HEK293 (cell line): Measurements from ENCODE around the gene PKD2L1.

Source experiments
- BCL11A ChIP-seq: fragments of 450-650 bp; formaldehyde crosslinking; IDR thresholded peaks from 2 replicates; pipeline ENCODE4 v1.5.1; 2016; ENCODE audit warnings: low read depth, missing biosample characterization, missing genetic modification characterization
- GLIS1 ChIP-seq: fragments of 450-650 bp; formaldehyde crosslinking; IDR thresholded peaks from 2 replicates; pipeline ENCODE4 v1.5.1; 2016; ENCODE audit warnings: missing biosample characterization, missing genetic modification characterization
- GLIS2 ChIP-seq: fragments of 450-650 bp; formaldehyde crosslinking; IDR thresholded peaks from 2 replicates; pipeline ENCODE4 v1.5.1; 2016; ENCODE audit warnings: missing biosample characterization, missing genetic modification characterization
- MEIS1 ChIP-seq: sonication (generic); formaldehyde crosslinking; IDR thresholded peaks from 2 replicates; pipeline ENCODE4 v1.8.1; 2022; ENCODE audit warnings: missing genetic modification reagents, mild to moderate bottlenecking, borderline replicate concordance
- SETDB1 ChIP-seq: IDR thresholded peaks from one replicate; pipeline ENCODE4 v1.6.1; 2017; ENCODE audit warnings: mild to moderate bottlenecking, low read length, moderate library complexity, mixed read lengths; ENCODE audit not compliant: insufficient read length
- SP2 ChIP-seq: fragments of 450-650 bp; formaldehyde crosslinking; IDR thresholded peaks from 2 replicates; pipeline ENCODE4 v1.5.1; 2016; ENCODE audit warnings: missing biosample characterization, missing genetic modification characterization
- TCF7L2 ChIP-seq: IDR thresholded peaks from 2 replicates; pipeline ENCODE4 v1.6.1; 2011; ENCODE audit warnings: low read depth, mild to moderate bottlenecking, inconsistent platforms, low read length, moderate library complexity, borderline replicate concordance
- TRIM28 ChIP-seq: IDR thresholded peaks from 2 replicates; pipeline ENCODE4 v1.6.1; 2011; ENCODE audit warnings: low read length, control low read depth, borderline replicate concordance
- WT1 ChIP-seq: fragments of 450-650 bp; formaldehyde crosslinking; IDR thresholded peaks from 2 replicates; pipeline ENCODE4 v1.5.1; 2016; ENCODE audit warnings: missing biosample characterization, missing genetic modification characterization
- ZBTB48 ChIP-seq: fragments of 450-650 bp; formaldehyde crosslinking; IDR thresholded peaks from 2 replicates; pipeline ENCODE4 v1.5.1; 2016; ENCODE audit warnings: missing biosample characterization, missing genetic modification characterization
- ZEB2 ChIP-seq: fragments of 450-650 bp; formaldehyde crosslinking; IDR thresholded peaks from 2 replicates; pipeline ENCODE4 v1.5.1; 2016; ENCODE audit warnings: missing biosample characterization, missing genetic modification characterization
- ZNF174 ChIP-seq: fragments of 450-650 bp; formaldehyde crosslinking; IDR thresholded peaks from 2 replicates; pipeline ENCODE4 v1.5.0; 2017; ENCODE audit warnings: missing biosample characterization, mild to moderate bottlenecking, missing genetic modification characterization
- ZNF175 ChIP-seq: fragments of 450-650 bp; formaldehyde crosslinking; IDR thresholded peaks from 2 replicates; pipeline ENCODE4 v1.5.1; 2016; ENCODE audit warnings: missing biosample characterization, missing genetic modification characterization
- ZNF239 ChIP-seq: fragments of 450-650 bp; formaldehyde crosslinking; IDR thresholded peaks from 2 replicates; pipeline ENCODE4 v1.5.1; 2016; ENCODE audit warnings: missing biosample characterization, missing genetic modification characterization
- ZNF266 ChIP-seq: fragments of 450-650 bp; formaldehyde crosslinking; IDR thresholded peaks from 2 replicates; pipeline ENCODE4 v1.5.1; 2016; ENCODE audit warnings: missing biosample characterization, missing genetic modification characterization, low read depth
- ZNF354C ChIP-seq: fragments of 450-650 bp; formaldehyde crosslinking; IDR thresholded peaks from 2 replicates; pipeline ENCODE4 v1.5.1; 2016; ENCODE audit warnings: missing biosample characterization, missing genetic modification characterization, low read depth, borderline replicate concordance
- ZNF37A ChIP-seq: fragments of 450-650 bp; IDR thresholded peaks from 2 replicates; pipeline ENCODE4 v1.5.1; 2018; ENCODE audit warnings: missing biosample characterization, missing genetic modification characterization
- ZNF404 ChIP-seq: fragments of 450-650 bp; formaldehyde crosslinking; IDR thresholded peaks from 2 replicates; pipeline ENCODE4 v1.5.1; 2017; ENCODE audit warnings: missing biosample characterization, missing genetic modification characterization
- ZNF548 ChIP-seq: fragments of 450-650 bp; formaldehyde crosslinking; IDR thresholded peaks from 2 replicates; pipeline ENCODE4 v1.5.1; 2016; ENCODE audit warnings: missing biosample characterization, missing genetic modification characterization
- ZNF596 ChIP-seq: fragments of 450-650 bp; IDR thresholded peaks from 2 replicates; pipeline ENCODE4 v1.5.0; 2018; ENCODE audit warnings: missing biosample characterization, mild to moderate bottlenecking, missing genetic modification characterization, moderate library complexity
- ZNF629 ChIP-seq: fragments of 450-650 bp; formaldehyde crosslinking; IDR thresholded peaks from 2 replicates; pipeline ENCODE4 v1.5.1; 2017; ENCODE audit warnings: missing biosample characterization, missing genetic modification characterization
- ZNF837 ChIP-seq: fragments of 450-650 bp; formaldehyde crosslinking; IDR thresholded peaks from 2 replicates; pipeline ENCODE4 v1.5.1; 2016; ENCODE audit warnings: missing biosample characterization, missing genetic modification characterization
- ZSCAN30 ChIP-seq: fragments of 450-650 bp; IDR thresholded peaks from 2 replicates; pipeline ENCODE4 v1.5.1; 2018; ENCODE audit warnings: missing biosample characterization, mild to moderate bottlenecking, missing genetic modification characterization, moderate library complexity
- TF ChIP-seq, protein P1 (sequence below): fragments of 450-650 bp; formaldehyde crosslinking; IDR thresholded peaks from 2 replicates; pipeline ENCODE4 v1.5.1; 2016; ENCODE audit warnings: missing biosample characterization, missing genetic modification characterization
- TF ChIP-seq, protein P2 (sequence below): fragments of 450-650 bp; formaldehyde crosslinking; IDR thresholded peaks from 2 replicates; pipeline ENCODE4 v1.5.1; 2016; ENCODE audit warnings: missing biosample characterization, missing genetic modification characterization
- TF ChIP-seq, protein P3 (sequence below): fragments of 450-650 bp; formaldehyde crosslinking; IDR thresholded peaks from 2 replicates; pipeline ENCODE4 v1.5.1; 2016; ENCODE audit warnings: missing biosample characterization, missing genetic modification characterization
- TF ChIP-seq, protein P4 (sequence below): fragments of 450-650 bp; formaldehyde crosslinking; conservative IDR thresholded peaks from 2 replicates; pipeline ENCODE4 v1.5.1; 2016; ENCODE audit warnings: low read depth, missing biosample characterization, missing genetic modification characterization
- TF ChIP-seq, protein P5 (sequence below): fragments of 450-650 bp; IDR thresholded peaks from 2 replicates; pipeline ENCODE4 v1.5.1; 2018; ENCODE audit warnings: missing biosample characterization, missing genetic modification characterization

Gene PKD2L1

DNA sequence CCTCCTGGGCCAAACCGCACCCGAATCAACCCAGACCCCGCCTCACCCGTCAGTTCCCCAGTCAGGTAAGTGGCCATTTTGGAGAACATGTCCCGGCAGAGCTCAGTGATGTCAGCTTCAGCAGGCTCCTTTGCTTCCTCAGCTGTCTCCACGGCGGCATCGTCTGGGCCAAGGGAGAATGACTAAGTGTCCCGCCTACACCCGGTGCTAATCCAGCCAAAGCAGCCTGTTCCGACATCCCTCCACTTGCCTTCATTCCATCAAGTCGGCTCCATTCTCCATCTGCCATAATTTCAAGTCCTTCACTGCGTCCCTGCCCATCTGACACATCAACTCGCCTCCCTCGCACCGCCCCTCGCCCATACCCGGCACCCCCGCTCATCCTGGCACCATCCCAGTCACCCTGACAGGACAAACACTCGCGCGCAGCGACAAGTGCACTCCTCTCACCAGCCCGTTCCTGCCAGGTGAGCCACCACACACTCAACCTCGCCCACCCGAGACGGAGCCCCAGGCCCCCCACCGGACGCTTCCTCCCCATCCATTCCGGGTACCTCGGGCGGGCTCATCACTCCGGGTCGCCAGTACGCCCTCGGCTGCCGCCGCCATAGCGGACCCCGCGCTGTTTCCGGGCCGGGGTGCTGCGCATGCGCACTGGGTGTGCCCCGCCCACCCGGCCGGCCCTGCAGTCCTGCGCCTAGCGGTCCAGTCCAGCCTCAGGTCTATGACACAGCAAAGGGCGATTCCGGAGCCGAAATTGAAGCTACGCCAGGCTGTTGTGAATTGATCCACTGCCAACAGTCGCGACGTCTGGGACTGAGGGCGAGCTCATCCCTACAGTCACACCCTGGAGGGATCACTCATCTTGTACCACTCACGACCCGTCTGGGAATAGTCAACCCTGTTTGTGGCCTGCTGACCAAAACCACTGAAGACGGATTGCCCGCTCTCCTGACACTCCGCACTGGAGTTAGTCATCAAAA is 43.7 kb downstream of the PKD2L1 start, which contains the start of gene BLOC1S2 (continued):
- TF ChIP-seq SP2 (tag by site-specific recombination) (peak; percentile 84), ZSCAN30 (peak; percentile 71), ZNF174 (tag by site-specific recombination) (no peak), ZNF548 (tag by site-specific recombination) (no peak), ZBTB48 (tag by site-specific recombination) (peak; percentile 91), ZNF239 (tag by site-specific recombination) (peak; percentile 38; the same call in 1 of the 2 replicates), WT1 (tag by site-specific recombination) (peak; percentile 44), ZEB2 (tag by site-specific recombination) (peak; percentile 84), GLIS2 (tag by site-specific recombination) (peak; percentile 69), ZNF266 (tag by site-specific recombination) (no peak), ZNF837 (tag by site-specific recombination) (peak; percentile 87; the same call in 1 of the 2 replicates), GLIS1 (tag by site-specific recombination) (peak; percentile 62), ZNF629 (tag by site-specific recombination) (peak; percentile 71), ZNF354C (tag by site-specific recombination) (no peak), SETDB1 (no peak), ZNF175 (no peak), MEIS1 (CRISPR knock-in tag) (no peak), TRIM28 (peak; percentile 45; the same call in 1 of the 2 replicates), BCL11A (no peak), ZNF596 (tag by site-specific recombination) (no peak), TCF7L2 (no peak), ZNF404 (tag by site-specific recombination) (no peak), ZNF37A (tag by site-specific recombination) (no peak)
- TF ChIP-seq, protein P1, sequence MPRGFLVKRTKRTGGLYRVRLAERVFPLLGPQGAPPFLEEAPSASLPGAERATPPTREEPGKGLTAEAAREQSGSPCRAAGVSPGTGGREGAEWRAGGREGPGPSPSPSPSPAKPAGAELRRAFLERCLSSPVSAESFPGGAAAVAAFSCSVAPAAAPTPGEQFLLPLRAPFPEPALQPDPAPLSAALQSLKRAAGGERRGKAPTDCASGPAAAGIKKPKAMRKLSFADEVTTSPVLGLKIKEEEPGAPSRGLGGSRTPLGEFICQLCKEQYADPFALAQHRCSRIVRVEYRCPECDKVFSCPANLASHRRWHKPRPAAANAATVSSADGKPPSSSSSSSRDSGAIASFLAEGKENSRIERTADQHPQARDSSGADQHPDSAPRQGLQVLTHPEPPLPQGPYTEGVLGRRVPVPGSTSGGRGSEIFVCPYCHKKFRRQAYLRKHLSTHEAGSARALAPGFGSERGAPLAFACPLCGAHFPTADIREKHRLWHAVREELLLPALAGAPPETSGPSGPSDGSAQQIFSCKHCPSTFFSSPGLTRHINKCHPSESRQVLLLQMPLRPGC, result no peak; the same call in none of the 2 replicates
- TF ChIP-seq, protein P2, sequence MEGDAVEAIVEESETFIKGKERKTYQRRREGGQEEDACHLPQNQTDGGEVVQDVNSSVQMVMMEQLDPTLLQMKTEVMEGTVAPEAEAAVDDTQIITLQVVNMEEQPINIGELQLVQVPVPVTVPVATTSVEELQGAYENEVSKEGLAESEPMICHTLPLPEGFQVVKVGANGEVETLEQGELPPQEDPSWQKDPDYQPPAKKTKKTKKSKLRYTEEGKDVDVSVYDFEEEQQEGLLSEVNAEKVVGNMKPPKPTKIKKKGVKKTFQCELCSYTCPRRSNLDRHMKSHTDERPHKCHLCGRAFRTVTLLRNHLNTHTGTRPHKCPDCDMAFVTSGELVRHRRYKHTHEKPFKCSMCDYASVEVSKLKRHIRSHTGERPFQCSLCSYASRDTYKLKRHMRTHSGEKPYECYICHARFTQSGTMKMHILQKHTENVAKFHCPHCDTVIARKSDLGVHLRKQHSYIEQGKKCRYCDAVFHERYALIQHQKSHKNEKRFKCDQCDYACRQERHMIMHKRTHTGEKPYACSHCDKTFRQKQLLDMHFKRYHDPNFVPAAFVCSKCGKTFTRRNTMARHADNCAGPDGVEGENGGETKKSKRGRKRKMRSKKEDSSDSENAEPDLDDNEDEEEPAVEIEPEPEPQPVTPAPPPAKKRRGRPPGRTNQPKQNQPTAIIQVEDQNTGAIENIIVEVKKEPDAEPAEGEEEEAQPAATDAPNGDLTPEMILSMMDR (tag by site-specific recombination), result 0 out of 2 replicates have a peak, but pooled peaks have one; percentile 70
- TF ChIP-seq, protein P3, sequence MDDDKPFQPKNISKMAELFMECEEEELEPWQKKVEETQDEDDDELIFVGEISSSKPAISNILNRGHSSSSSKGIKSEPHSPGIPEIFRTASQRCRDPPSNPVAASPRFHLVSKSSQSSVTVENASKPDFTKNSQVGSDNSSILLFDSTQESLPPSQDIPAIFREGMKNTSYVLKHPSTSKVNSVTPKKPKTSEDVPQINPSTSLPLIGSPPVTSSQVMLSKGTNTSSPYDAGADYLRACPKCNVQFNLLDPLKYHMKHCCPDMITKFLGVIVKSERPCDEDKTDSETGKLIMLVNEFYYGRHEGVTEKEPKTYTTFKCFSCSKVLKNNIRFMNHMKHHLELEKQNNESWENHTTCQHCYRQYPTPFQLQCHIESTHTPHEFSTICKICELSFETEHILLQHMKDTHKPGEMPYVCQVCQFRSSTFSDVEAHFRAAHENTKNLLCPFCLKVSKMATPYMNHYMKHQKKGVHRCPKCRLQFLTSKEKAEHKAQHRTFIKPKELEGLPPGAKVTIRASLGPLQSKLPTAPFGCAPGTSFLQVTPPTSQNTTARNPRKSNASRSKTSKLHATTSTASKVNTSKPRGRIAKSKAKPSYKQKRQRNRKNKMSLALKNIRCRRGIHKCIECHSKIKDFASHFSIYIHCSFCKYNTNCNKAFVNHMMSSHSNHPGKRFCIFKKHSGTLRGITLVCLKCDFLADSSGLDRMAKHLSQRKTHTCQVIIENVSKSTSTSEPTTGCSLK (tag by site-specific recombination), result no peak
- TF ChIP-seq, protein P4, sequence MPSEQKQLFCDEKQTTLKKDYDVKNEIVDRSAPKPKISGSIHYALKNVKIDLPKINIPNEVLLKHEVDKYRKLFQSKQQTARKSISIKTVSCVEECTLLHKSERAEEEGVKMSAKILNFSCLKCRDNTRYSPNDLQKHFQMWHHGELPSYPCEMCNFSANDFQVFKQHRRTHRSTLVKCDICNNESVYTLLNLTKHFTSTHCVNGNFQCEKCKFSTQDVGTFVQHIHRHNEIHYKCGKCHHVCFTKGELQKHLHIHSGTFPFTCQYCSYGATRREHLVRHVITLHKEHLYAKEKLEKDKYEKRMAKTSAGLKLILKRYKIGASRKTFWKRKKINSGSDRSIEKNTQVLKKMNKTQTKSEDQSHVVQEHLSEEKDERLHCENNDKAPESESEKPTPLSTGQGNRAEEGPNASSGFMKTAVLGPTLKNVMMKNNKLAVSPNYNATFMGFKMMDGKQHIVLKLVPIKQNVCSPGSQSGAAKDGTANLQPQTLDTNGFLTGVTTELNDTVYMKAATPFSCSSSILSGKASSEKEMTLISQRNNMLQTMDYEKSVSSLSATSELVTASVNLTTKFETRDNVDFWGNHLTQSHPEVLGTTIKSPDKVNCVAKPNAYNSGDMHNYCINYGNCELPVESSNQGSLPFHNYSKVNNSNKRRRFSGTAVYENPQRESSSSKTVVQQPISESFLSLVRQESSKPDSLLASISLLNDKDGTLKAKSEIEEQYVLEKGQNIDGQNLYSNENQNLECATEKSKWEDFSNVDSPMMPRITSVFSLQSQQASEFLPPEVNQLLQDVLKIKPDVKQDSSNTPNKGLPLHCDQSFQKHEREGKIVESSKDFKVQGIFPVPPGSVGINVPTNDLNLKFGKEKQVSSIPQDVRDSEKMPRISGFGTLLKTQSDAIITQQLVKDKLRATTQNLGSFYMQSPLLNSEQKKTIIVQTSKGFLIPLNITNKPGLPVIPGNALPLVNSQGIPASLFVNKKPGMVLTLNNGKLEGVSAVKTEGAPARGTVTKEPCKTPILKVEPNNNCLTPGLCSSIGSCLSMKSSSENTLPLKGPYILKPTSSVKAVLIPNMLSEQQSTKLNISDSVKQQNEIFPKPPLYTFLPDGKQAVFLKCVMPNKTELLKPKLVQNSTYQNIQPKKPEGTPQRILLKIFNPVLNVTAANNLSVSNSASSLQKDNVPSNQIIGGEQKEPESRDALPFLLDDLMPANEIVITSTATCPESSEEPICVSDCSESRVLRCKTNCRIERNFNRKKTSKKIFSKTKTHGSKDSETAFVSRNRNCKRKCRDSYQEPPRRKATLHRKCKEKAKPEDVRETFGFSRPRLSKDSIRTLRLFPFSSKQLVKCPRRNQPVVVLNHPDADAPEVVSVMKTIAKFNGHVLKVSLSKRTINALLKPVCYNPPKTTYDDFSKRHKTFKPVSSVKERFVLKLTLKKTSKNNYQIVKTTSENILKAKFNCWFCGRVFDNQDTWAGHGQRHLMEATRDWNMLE (tag by site-specific recombination), result no peak
- TF ChIP-seq, protein P5, sequence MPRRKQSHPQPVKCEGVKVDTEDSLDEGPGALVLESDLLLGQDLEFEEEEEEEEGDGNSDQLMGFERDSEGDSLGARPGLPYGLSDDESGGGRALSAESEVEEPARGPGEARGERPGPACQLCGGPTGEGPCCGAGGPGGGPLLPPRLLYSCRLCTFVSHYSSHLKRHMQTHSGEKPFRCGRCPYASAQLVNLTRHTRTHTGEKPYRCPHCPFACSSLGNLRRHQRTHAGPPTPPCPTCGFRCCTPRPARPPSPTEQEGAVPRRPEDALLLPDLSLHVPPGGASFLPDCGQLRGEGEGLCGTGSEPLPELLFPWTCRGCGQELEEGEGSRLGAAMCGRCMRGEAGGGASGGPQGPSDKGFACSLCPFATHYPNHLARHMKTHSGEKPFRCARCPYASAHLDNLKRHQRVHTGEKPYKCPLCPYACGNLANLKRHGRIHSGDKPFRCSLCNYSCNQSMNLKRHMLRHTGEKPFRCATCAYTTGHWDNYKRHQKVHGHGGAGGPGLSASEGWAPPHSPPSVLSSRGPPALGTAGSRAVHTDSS (tag by site-specific recombination), result no peak
